Activated T-helper 1 cell treated with anti-CD3 and anti-CD28 coated beads, Interleukin-2, amount 50 U/mL, for 16 hours (primary cell): ENCODE measurements around the gene CENPT.

Experiments
- DNase-seq, 2 donors: peaks; one replicate each; pipeline ENCODE4 v3.0.0-alpha.2; 2020; ENCODE audit warnings: low read depth in 1 of 2, low spot score in 1 of 2

Gene CENPT

GRCh38 chr16:67847064-67847861 lies at the start of gene CENPT:
Gene CENPT (minus strand): TSS chr16:67847693. CDS start chr16:67833859, 13,834 bp downstream.
- no peak for DNase-seq

- DNase-seq = no peak
Measured at GRCh38 chr16:67897231-67897630, 49.7 kb upstream of the CENPT start.

DNA sequence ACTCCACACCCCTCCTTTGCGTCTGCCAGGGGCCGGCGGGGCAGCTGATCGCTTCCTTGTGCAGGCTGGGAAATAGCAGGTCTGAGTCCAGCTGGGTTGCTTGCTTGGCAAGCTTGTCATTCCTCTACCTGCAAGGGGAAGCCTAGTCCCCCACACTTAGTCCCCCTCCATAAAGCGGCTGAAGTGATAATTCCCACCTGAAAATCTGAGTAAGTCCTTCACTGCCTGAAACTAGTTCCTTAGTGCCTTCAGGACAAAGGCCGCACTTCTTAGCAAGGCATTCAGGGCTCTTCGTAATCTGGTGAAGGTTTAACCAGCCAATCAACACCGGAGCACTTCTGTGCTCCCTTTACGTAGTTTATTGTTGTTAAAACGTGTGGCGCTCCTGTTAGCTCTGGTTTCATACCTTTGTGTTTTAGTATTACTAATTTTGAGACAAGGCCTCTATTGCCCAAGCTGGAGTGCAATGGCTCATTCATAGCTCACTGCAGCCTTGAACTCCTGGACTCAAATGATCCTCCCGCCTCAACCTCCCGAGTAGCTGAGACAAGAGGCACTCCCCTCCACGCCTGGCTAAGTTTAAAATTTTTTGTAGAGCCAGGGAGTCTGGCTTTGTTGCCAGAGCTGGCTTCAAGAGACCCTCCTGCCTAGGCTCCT lies 46.4 kb upstream of the CENPT start:
- no peak for DNase-seq

- peak; percentile 90 to 94 for DNase-seq
Measured at GRCh38 chr16:67892899-67893742, 45.6 kb upstream of the CENPT start, which contains the start of gene PSKH1. Gene PSKH1 (plus strand): TSS chr16:67893254. CDS start chr16:67908750, 15,496 bp downstream.

- no peak for DNase-seq
Measured at GRCh38 chr16:67892375-67892774, 44.9 kb upstream of the CENPT start.

GRCh38 chr16:67888331-67888730 lies 40.8 kb upstream of the CENPT start:
- DNase-seq = no peak

DNA sequence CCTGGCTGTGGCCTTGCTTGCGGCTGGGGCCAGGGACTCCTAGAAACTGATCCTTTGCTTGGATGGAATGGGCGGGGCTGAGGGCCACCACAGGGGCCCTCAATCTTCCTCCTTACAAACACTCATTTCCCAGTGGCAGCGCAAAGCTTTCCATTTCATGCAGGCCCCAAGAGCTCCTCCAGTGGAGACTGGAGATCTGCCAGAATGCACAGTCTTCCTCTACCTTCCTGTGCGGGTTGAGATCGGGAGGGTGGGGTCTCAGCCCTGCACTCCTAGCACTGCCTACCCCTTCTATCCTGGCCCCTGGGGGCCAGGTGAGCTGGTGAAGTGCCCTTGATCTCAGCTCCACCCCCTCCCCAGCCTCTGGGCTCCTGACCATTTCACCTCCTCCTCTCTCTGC lies 38.9 kb upstream of the CENPT start:
- no peak for DNase-seq

- DNase-seq = no peak
Measured at GRCh38 chr16:67885976-67886375, 38.5 kb upstream of the CENPT start.

DNA sequence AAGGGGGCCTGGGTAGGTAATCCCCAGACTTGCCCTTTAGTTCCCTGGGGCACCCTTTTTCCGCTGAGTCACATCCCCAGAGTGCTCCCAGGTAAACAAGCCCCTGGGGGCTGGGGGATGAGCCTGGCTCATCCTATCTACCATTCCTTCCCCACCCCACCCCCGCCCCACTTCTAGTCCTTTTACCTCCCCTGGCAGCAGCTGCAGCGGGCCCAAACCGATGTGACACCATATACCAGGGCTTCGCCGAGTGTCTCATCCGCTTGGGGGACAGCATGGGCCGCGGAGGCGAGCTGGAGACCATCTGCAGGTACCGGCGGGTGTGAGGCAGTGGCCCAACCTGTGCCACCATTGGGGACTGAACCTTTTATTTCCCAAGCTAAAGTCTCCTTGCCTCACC lies 38.1 kb upstream of the CENPT start:
- DNase-seq = no peak

DNA sequence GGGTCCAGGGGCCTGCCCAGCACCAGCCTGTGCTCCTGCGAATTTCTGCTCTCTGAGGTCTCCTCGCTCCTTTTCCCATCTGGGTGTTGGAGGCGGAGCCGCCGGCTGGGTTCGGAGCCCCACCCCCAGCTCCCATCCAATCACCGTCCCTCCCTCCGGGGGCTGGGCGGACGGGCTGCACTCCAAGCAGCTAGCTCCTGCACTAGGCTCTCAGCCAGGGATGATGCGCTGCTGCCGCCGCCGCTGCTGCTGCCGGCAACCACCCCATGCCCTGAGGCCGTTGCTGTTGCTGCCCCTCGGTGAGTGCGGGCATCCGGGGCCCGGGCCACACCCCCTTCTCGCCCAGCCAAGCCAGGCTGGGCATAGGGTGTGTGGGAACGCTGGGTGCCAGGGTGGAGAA lies 37.2 kb upstream of the CENPT start, which contains the start of gene NRN1L:
Gene NRN1L (plus strand): TSS at position 202 of the 400 bp plus-strand sequence. CDS start 19 bp downstream, at position 221.
- no peak for DNase-seq

- peak; percentile 55 to 59 for DNase-seq
Measured at GRCh38 chr16:67883872-67884261, 36.4 kb upstream of the CENPT start.

GRCh38 chr16:67883146-67883871 lies 35.8 kb upstream of the CENPT start:
- DNase-seq = no peak

GRCh38 chr16:67882374-67883145 lies 35.1 kb upstream of the CENPT start:
- DNase-seq = no peak

GRCh38 chr16:67881621-67882161 lies 34.2 kb upstream of the CENPT start:
- DNase-seq = no peak

DNA sequence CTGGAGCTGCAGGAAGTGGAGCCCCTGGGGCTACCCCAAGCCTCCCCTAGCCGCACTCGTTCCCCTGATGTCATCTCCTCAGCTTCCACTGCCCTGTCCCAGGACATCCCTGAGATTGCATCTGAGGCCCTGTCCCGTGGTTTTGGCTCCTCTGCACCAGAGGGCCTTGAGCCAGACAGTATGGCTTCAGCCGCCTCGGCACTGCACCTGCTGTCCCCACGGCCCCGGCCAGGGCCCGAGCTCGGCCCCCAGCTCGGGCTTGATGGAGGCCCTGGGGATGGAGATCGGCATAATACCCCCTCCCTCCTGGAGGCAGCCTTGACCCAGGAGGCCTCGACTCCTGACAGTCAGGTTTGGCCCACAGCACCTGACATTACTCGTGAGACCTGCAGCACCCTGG lies 33.1 kb upstream of the CENPT start:
- no peak for DNase-seq

GRCh38 chr16:67879936-67880335 lies 32.4 kb upstream of the CENPT start:
- no peak for DNase-seq

GRCh38 chr16:67879462-67879861 lies 32.0 kb upstream of the CENPT start:
- no peak for DNase-seq

DNA sequence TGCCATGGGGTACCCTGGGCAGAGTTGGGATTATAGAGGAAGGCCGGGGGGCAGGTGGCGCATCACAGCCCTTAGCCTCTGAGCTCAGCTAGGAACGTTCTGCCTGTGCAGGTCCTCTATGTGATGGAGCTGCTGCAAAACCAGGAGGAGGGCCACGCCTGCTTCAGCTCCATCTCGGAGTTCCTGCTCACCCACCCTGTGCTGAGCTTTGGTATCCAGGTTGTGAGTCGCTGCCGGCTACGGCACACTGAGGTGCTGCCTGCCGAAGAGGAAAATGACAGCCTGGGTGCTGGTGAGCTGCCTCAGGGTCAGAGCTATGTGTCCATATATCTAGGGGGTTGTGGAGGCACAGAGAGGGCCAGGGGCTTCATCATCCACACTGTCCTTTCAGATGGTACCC lies 31.4 kb upstream of the CENPT start:
- DNase-seq = no peak

DNA sequence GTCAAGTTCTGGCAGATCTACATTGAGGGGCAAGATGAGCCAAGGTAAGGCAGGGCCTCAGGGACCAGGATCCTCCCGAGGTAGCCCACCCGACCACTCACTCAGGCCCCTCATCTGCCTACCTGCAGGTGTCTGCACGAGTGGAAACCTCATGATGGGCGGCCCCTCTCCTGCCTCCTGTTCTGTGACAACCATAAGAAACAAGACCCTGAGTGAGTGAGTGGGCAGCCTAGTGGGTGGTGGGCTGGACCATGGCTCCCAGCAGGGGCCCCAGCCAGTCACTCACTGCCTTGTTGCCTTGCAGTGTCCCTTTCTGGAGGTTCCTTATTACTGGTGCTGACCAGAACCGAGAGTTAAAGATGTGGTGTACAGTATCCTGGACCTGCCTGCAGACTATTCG lies 30.7 kb upstream of the CENPT start:
- no peak for DNase-seq

DNA sequence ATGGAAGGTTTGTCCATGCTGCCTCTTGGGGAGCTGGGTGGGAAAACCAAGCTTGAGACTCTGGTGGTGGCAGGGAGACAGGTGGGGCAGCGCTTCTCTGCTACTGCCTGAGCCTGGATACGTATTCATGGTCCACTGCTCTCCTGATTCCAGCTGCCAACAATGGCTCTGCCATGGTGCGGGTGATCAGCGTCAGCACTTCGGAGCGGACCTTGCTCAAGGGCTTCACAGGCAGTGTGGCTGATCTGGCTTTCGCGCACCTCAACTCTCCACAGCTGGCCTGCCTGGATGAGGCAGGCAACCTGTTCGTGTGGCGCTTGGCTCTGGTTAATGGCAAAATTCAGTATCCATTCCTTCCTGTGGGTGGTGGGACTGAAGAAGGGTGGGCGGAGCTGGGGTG lies 29.6 kb upstream of the CENPT start:
- DNase-seq = no peak
